AG04449 (cell line): Measurements from ENCODE around the gene TUBB4B.
"Not testable (repeated sequence)": the region's sequence is repeated elsewhere in the genome, so short reads cannot be mapped to it uniquely, and the experiment has no call there.

Experiments
- CTCF ChIA-PET: fragments of 350-600 bp; formaldehyde crosslinking; extraction: SDS; loops from one replicate; lab custom pipeline; 2021; ENCODE audit warnings: antibody characterized with exemption; lab: Yijun Ruan, JAX
- POLR2A ChIA-PET: fragments of 400-600, 350-600 bp; formaldehyde crosslinking; extraction: SDS; loops from one replicate; lab custom pipeline; 2020; ENCODE audit warnings: antibody characterized with exemption, inconsistent platforms; lab: Yijun Ruan, JAX
- DNase-seq: peaks from one replicate; pipeline ENCODE4 v3.0.0-alpha.2; 2010; ENCODE audit warnings: low read depth, low spot score
- H3K4me3 ChIP-seq: 2 replicates; pipeline ENCODE4 v1.5.1; 2011; ENCODE audit warnings: low read depth, mild to moderate bottlenecking, control low read depth, low read length
- TF ChIP-seq, protein P1 (sequence below): IDR thresholded peaks from one replicate; pipeline ENCODE4 v1.5.1; 2011; ENCODE audit warnings: mild to moderate bottlenecking, moderate library complexity, low read length, control low read depth, inconsistent platforms; ENCODE audit not compliant: insufficient read depth; ENCODE audit errors: missing control alignments

TUBB4B gene

DNA sequence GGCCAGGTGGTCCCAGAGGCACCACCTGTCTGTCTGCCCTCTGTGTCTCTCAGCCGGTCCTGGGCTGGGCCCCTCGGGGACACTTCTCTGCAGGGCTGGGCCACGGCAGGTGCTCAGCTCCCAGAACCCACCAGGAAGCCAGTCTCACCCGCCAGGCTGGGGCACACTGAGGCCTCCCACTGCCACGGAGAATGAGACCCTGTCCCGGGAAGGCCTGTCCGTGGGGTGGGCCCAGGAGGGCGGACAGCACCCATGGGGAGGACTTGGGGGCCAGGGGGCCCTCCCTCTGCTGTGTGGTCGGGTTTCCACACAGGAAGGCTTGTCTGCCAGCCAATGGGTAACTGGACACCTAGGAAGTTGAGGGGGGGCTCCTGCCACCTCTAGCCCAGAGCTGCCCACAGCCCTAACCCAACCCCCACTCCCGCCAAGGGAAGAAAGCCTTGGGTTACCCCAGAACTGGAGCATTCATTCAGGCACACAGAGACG lies 4.1 kb upstream of the TUBB4B start:
- TF ChIP-seq, protein P1, sequence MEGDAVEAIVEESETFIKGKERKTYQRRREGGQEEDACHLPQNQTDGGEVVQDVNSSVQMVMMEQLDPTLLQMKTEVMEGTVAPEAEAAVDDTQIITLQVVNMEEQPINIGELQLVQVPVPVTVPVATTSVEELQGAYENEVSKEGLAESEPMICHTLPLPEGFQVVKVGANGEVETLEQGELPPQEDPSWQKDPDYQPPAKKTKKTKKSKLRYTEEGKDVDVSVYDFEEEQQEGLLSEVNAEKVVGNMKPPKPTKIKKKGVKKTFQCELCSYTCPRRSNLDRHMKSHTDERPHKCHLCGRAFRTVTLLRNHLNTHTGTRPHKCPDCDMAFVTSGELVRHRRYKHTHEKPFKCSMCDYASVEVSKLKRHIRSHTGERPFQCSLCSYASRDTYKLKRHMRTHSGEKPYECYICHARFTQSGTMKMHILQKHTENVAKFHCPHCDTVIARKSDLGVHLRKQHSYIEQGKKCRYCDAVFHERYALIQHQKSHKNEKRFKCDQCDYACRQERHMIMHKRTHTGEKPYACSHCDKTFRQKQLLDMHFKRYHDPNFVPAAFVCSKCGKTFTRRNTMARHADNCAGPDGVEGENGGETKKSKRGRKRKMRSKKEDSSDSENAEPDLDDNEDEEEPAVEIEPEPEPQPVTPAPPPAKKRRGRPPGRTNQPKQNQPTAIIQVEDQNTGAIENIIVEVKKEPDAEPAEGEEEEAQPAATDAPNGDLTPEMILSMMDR = no peak
- H3K4me3 ChIP-seq = no peak overlapping the region
- ChIA-PET CTCF (interaction anchor here (0.6 to 8.1 kb wide), 59 partner anchors 8 to 450 kb away, joined by 3 to 139 read pairs (median 4); partner anchors contain the start of genes CYSRT1, DPP7, EXD3 and LRRC26), POLR2A (interaction anchor here (1.0 kb wide), 1 partner anchor 14 kb away, joined by 3 read pairs; no protein-coding TSS in a partner anchor)
- DNase-seq = no peak

DNA sequence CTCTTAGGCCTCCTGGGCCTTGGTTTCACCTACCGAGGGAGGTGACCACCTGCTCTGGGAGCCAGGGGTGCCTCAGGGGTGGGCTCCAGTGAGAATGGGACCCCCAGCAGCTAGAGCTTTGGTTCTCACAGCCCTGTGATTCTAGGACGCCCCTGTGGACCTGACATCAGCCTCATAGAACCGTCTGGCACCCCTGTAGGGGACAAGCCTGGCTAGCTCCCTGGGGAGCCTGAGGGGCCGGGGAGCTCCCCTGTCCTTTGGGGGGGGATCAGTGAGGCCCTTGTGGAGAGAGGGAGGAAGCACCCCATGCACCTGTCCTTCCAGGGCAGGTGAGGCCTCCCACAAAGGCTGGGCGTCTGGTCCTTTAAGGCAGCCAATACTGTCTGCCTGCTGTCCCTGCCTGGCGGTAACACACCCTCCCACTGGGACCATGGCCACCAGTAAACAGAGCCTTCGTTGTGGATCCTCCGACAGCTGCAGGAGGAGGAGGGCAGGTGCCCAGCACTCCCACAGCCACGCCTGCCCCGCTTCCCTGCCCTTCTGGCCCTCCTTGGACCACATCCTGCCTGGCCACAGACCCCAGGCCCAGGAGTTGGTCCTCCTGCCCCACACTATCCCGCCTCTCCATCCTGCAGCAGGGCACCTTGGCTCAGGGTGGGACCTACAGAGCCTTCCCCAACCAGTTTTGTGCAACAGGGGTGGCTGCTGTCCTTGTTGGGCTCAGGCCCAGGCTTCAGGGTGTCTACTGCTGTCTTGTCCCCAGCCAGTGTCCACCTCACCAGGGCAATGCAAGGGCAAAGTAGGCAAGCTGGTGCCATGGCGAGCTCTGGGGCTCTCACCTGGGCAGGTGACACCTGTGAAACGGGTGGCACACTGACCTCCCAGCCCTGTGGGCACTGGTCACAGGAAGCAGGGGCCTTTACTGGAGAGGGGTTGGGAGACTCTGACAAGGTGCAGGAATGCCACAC lies 3.0 kb upstream of the TUBB4B start:
- POLR2A ChIA-PET = no interaction called here
- CTCF ChIA-PET = interaction anchor here (0.7 to 8.1 kb wide), 17 partner anchors 9 to 296 kb away, joined by 3 to 139 read pairs (median 5); partner anchors contain the start of genes CYSRT1, NDOR1, NELFB and RNF208
- TF ChIP-seq, protein P1 = no peak
- no peak overlapping the region for H3K4me3 ChIP-seq
- DNase-seq = no peak

DNA sequence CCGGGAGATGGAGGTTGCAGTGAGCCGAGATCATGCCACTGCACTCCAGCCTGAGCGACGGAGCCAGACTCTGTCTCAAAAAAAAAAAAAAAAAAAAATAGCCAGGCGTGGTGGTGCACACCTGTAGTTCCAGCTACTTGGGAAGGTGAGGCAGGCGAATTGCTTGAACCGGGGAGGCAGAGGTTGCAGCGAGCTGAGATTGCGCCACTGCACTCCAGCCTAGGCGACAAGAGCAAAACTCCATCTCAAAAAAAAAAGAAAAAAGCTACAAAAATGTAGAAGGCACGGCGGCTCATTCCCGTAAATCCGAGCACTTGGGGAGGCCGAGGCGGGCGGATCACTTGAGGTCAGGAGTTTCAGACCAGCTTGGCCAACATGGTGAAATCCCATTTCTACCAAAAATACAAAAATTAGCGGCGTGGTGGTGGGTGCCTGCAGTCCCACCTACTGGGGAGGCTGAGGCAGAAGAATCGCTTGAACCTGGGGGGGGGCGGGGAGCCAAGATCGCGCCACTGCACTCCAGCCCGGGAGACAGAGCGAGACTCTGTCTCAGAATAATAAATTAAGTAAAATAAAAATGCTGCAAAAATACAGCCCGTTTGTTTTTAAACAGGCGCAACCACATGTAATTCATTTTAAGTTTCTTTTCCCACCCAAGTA lies 1.4 kb upstream of the TUBB4B start:
- peak overlapping the region; percentile 71 for H3K4me3 ChIP-seq
- DNase-seq = not testable (repeated sequence)
- ChIA-PET CTCF (interaction anchor here (0.7 to 8.1 kb wide), 8 partner anchors 8 to 514 kb away, joined by 3 to 139 read pairs (median 3); partner anchors contain the start of genes CYSRT1, RNF208 and RNF224), POLR2A (interaction anchor here (1.2 to 7.4 kb wide), 10 partner anchors 9 to 156 kb away, joined by 5 to 164 read pairs (median 12); partner anchors contain the start of genes ANAPC2, MAN1B1, NELFB and RNF208)

DNA sequence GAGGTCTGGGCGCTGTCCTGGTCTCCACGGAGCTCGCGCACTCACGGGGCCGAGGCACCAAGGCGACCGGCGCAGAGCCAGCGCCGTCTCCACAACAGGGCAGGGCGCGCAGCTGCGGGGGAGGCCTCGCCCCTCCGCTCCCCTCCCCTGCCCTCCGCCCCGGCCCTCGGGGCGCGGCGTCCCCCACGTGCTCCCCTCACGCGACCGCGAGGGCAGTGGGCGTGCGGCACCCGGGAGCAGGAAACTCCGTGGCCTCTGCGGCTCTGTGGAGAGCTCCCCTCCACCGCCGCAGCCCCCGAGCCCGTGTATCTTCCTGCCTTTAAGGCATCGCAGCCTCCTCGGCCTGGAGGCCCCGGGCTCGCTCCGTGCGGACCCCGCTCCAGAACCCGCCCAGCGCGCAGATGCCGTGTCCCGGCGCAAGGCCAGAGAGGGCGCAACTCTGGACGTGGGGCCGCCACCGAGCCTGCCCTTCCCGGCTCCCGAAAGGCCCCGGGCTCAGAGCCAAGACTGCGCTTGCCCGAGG lies 708 bp upstream of the TUBB4B start:
- ChIA-PET POLR2A (interaction anchor here (0.6 to 7.4 kb wide), 44 partner anchors 9 to 219 kb away, joined by 3 to 164 read pairs (median 4); partner anchors contain the start of genes ANAPC2, EXD3, MAN1B1 and NDOR1), CTCF (interaction anchor here (0.9 to 8.1 kb wide), 6 partner anchors 9 to 211 kb away, joined by 3 to 139 read pairs (median 3); partner anchors contain the start of genes CYSRT1, RNF208 and RNF224)
- peak overlapping the region; percentile 71 for H3K4me3 ChIP-seq
- TF ChIP-seq, protein P1 = peak; percentile 2
- no peak for DNase-seq

DNA sequence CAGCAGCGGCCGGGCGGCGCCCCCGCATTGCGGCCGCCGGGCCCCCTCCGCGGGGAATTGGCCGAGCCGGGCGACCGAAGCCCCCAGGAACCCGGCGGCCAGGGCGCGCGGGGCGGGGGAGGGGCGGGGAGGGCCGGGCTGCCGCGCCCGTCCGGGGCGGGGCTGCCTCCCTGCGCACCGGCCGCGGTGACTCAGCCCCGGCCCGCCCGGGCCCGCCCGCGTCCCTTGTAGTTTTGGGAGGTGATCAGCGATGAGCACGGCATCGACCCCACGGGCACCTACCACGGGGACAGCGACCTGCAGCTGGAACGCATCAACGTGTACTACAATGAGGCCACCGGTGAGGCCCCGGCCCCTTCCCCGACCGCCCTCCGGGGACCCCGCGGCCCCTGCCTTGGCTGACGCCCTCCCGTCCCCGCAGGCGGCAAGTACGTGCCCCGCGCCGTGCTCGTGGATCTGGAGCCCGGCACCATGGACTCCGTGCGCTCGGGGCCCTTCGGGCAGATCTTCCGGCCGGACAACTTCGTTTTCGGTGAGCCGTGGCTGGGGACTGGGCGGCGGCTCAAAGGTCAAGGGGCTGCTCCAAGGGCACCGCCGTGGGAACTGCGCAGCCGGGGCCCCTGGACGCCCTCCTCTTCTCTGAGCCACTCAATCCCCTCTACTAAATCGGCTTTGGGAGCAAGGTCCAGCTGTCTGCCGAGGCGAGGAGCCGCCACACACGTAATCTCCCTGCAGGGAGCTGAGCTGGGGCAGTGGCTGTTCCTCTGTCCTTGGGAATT lies 592 bp downstream of the TUBB4B start:
- no peak for DNase-seq
- ChIA-PET POLR2A (interaction anchor here (0.6 to 7.4 kb wide), 19 partner anchors 8 to 182 kb away, joined by 3 to 164 read pairs (median 7); partner anchors contain the start of genes ANAPC2, EXD3, MAN1B1 and NELFB), CTCF (interaction anchor here (1.2 to 8.1 kb wide), 2 partner anchors 16 to 53 kb away, joined by 4 to 139 read pairs; partner anchors contain the start of genes ANAPC2, CYSRT1, RNF208 and RNF224)
- H3K4me3 ChIP-seq = peak overlapping the region; percentile 78
- TF ChIP-seq, protein P1 = no peak
